HUDEP-2 (cell line): ENCODE data around the gene FAM78B.
A peak's percentile ranks its signal among the peaks of the same experiment; 100 is the strongest.

Experiments
- DNase-seq, 76 experiments: peaks; one replicate each; lab custom pipeline; 2025; ENCODE audit not compliant: unreplicated experiment in 76 of 76; lab: John Stamatoyannopoulos, UW

The FAM78B gene

DNA sequence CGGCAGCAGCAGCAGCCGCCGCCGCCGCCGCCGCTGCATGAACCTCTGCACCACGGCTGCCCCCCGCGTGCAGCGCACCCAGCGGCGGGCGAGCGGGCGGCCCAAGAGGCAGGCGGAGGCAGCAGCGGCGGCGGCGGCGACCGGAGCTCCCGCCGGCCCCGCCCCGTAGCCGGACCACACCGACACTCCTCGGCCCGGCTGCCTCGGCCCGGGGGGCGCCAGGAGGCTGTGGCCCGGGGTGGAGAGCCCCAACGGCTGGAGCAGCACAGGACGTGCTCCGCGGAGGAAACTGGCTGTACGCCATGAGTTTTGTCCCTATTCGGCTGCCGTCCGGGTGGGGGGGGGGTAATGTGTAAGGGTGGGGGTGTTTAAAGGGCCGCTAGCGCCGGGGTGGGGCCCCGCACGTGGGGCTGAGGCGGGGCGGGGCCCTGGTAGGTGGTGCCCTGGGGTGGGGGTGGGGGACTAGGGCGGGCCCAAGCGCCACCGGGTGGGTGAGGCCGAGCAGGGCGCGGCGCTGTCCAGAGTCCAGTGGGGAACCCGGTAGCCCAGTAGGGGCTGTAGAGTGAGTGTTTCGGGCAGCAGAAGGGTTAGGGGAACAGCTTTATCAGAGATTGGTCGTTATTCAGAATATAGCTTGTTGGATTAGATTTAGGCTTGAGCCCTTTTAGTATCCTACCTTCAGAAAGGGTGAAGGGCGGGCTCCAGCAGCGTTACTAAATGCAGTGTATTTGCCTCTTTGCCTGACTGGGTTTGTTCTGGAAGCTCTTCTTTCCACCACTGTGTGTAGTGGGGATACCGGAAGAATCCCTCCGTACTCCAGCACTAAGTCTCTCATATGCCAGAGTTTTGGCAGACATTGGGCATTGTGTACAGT is at the start of gene FAM78B:
TSS of gene FAM78B (minus strand) at position 304 of the 874 bp plus-strand sequence. CDS start 753 bp downstream, outside the sequence.
- peak in 69 of 76 experiments; percentile 5 to 81 (median 60) for DNase-seq

GRCh38 chr1:166202546-166202945 is 35.7 kb upstream of the FAM78B start:
- DNase-seq, result no peak

DNA sequence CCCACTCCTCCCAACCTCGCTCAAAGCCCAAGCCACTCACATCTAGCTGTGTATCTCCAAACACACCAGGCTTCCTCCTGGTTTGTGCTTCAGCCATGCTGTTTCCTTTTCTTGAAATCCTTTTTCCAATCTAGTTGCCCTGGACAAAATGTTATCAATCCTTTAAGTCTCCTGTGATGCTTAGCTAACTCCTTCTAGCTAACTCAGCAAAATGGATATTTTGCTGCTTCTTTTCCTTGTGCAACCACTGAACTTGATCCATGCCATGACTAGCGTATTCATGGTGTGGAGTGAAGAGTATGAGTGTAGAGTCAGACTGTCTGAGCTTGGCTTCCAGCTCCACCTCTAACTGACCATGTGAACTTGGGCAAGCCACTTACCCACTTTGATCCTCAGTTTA is 33.9 kb upstream of the FAM78B start:
- no peak for DNase-seq

GRCh38 chr1:166197597-166197996 is 30.8 kb upstream of the FAM78B start:
- DNase-seq, result no peak

- no peak for DNase-seq
These were observed 30.3 kb upstream of the FAM78B start for GRCh38 chr1:166197141-166197540.

- DNase-seq, result no peak
These were observed 26.4 kb upstream of the FAM78B start for GRCh38 chr1:166193057-166193698.

GRCh38 chr1:166190400-166190799 is 23.6 kb upstream of the FAM78B start:
- no peak for DNase-seq

- DNase-seq, result no peak
These were observed 22.3 kb upstream of the FAM78B start for GRCh38 chr1:166189126-166189525.

DNA sequence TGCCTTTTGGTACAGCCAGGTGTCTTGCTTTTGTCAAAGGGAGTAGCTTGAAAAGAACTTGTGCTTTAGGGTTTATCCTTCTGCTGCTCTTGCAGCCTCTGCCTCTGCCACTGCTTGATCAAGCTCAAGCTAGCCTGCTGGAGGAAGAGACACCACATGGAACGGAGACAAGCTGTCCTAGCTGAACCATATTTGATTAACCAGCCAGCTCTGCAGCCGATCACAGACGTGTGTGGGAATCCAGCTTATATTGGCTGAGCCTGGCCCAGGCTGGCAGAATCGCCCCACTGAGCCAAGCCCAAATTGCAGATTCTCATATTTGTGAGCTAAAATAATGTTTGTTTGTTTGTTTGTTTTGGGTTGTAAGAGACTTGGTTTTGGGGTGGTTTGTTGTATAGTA is 18.7 kb upstream of the FAM78B start:
- no peak for DNase-seq

GRCh38 chr1:166184897-166185296 is 18.1 kb upstream of the FAM78B start:
- DNase-seq, result no peak

DNA sequence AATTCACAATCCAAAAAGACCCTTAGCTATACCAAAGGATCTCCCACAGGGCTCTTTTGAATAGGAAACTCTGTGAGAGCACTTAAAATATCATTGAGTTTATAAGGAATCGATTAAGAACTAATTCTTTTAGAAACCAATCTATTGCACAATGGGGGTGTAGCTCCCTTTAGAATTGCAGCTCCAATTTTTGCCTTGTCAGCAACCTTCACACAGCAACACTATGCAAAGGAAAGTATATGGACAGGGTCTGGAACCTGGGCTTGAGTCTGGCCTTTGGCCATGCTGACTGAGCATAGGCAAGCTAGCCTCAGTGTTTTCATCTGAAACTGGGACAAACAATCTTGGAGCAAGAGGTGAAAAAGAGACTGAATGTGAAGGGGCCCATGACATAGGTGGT is 17.2 kb upstream of the FAM78B start:
- no peak for DNase-seq

GRCh38 chr1:166182281-166182680 is 15.5 kb upstream of the FAM78B start:
- no peak for DNase-seq

DNA sequence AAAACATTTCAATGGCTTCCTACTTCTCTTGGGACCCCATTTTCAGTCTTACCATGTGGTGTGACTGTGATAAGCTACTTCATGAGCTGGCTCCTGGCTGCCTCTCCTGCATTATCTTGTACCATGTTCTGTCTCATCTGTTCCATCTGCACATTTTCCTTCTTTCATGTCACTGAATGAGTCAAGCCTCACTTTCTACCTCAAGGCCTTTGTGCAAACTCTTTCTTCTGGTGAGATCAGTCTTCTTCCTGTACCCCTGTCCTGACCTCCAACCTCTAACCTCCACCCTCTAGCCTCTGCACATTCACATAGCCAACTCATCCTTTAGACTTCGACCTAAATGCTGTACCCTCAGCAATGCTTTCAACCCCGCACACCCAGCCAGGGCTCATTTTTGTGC is 9.6 kb upstream of the FAM78B start:
- peak in 8 of 76 experiments; percentile 3 to 47 (median 30) for DNase-seq

- no peak for DNase-seq
These were observed 8.2 kb upstream of the FAM78B start for GRCh38 chr1:166175032-166175431.

- peak in 26 of 76 experiments; percentile 5 to 74 (median 20) for DNase-seq
These were observed 7.3 kb upstream of the FAM78B start for GRCh38 chr1:166174108-166174507.

- peak in 2 of 76 experiments; percentile 21 to 28 for DNase-seq
These were observed 5.3 kb upstream of the FAM78B start for GRCh38 chr1:166172106-166172505.

- DNase-seq, result no peak
These were observed 3.9 kb upstream of the FAM78B start for GRCh38 chr1:166170726-166171125.

- DNase-seq, result no peak
These were observed 3.3 kb upstream of the FAM78B start for GRCh38 chr1:166170075-166170474.

- DNase-seq, result no peak
These were observed 2.4 kb upstream of the FAM78B start for GRCh38 chr1:166169182-166169581.

- DNase-seq, result no peak
These were observed 748 bp upstream of the FAM78B start for GRCh38 chr1:166167572-166167925.

DNA sequence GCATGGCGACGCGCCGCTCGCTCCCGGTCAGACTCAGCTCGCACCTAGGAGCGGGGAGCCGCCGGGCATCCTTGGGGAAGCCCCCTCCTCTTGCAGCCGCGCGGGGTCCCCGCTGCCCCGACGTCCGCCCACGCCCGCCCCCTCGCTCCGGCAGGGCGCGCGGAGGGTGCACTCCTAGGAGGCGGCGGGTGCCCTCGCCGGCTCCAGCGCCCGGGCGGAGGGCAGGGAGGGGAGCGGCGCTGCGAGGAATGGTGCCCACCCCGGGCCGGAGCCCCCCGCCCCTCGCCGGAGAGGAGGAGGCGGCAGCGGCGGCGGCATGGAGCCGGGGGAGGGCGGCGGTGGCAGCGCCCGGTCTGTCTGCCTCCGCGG is 488 bp downstream of the FAM78B start:
- DNase-seq, result no peak
